ENCODE measurements around the gene SGPL1.
"Not testable (repeated sequence)": the region's sequence is repeated elsewhere in the genome, so short reads cannot be mapped to it uniquely, and the experiment has no call there.

DNA sequence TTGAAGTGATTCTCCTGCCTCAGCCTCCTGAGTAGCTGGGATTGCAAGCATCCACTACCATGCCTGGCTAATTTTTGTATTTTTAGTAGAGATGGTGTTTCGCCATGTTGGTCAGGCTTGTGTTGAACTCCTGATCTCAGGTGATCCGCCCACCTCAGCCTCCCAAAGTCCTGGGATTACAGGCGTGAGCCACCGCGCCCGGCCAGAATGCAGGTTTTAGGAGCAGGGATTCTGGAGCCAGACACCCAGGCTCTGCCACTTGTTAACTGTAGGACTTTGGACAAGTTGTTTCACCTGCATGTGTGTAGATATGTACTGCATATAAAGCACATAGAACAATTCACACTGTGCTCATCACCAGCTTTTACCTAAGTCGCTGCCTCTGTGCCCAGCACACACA is 45.2 kb upstream of the SGPL1 start:
- TF ChIP-seq, protein P1, sequence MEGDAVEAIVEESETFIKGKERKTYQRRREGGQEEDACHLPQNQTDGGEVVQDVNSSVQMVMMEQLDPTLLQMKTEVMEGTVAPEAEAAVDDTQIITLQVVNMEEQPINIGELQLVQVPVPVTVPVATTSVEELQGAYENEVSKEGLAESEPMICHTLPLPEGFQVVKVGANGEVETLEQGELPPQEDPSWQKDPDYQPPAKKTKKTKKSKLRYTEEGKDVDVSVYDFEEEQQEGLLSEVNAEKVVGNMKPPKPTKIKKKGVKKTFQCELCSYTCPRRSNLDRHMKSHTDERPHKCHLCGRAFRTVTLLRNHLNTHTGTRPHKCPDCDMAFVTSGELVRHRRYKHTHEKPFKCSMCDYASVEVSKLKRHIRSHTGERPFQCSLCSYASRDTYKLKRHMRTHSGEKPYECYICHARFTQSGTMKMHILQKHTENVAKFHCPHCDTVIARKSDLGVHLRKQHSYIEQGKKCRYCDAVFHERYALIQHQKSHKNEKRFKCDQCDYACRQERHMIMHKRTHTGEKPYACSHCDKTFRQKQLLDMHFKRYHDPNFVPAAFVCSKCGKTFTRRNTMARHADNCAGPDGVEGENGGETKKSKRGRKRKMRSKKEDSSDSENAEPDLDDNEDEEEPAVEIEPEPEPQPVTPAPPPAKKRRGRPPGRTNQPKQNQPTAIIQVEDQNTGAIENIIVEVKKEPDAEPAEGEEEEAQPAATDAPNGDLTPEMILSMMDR (IDR thresholded peaks at IDR 0.05; ENCODE audit: poor library complexity, severe bottlenecking): not testable (repeated sequence)
- TF ChIP-seq EZH2 (IDR thresholded peaks at IDR 0.05; ENCODE audit: borderline replicate concordance, insufficient read depth, low read length, poor library complexity, severe bottlenecking); MXI1 (conservative IDR thresholded peaks at IDR 0.05; ENCODE audit: poor library complexity, severe bottlenecking): not testable (repeated sequence)

Data from neural cell (in vitro differentiated cells).